HepG2 (cell line): ENCODE measurements around the gene ITIH2. TPM values are rescaled to one million over a fixed set of nuclear protein-coding genes. Genes with fewer than 3 reads are reported as not detected.

Experiments
- ATAC-seq: fragments of 200-7000 bp; cut with Tn5 transposase; 3 replicates; pipeline ENCODE4 v1.9.1; 2020; ENCODE audit warnings: mild to moderate bottlenecking, moderate library complexity
- BruUV-seq: library from RNA; stranded (reverse); fragments of 400-500 nt; replicated peaks from 2 replicates; lab custom pipeline; 2021; lab: Mats Ljungman, UMichigan
- CTCF ChIA-PET: fragments of 300-600 bp; formaldehyde crosslinking; extraction: SDS; loops from one replicate; lab custom pipeline; 2021; ENCODE audit warnings: low total read pairs, inconsistent platforms, low intra/inter-chr PET ratio; lab: Yijun Ruan, JAX
- POLR2A ChIA-PET: fragments of 350-600 bp; sonication (Branson Sonifier 250); formaldehyde crosslinking; loops from one replicate; lab custom pipeline; 2020; ENCODE audit warnings: antibody characterized with exemption, inconsistent platforms; lab: Yijun Ruan, JAX
- DNase-seq: peaks from one replicate; pipeline ENCODE4 v3.0.0-alpha.2; 2015; ENCODE audit warnings: low spot score
- FAIRE-seq: peaks from 3 replicates; lab custom pipeline; 2011; peaks lifted over from hg19 to GRCh38; lab: Jason Lieb, UNC
- H2AFZ ChIP-seq: one replicate; pipeline ENCODE4 v1.6.1; 2011; ENCODE audit warnings: low read length, inconsistent platforms
- H3K27ac ChIP-seq: fragments of 300-600 bp; 3 replicates; pipeline ENCODE4 v1.8.0; 2011; ENCODE audit warnings: mixed run types, mild to moderate bottlenecking, mixed read lengths, low read length, inconsistent platforms; ENCODE audit not compliant: insufficient read depth; ENCODE audit errors: extremely low read length
- H3K27me3 ChIP-seq, 2 experiments: fragments of 200-600 bp in 1 of 2; 2 replicates in 1 of 2; 3 replicates in 1 of 2; pipeline versions ENCODE4 v1.6.0 to v1.8.0; 2011; ENCODE audit warnings: low read length in 2 of 2, mild to moderate bottlenecking in 2 of 2, moderate library complexity in 2 of 2, inconsistent platforms in 1 of 2; ENCODE audit not compliant: insufficient read depth in 2 of 2, control insufficient read depth in 1 of 2
- H3K36me3 ChIP-seq, 2 experiments: fragments of 200-600 bp in 1 of 2; replicated peaks in 1 of 2; 2 replicates in 1 of 2; 3 replicates in 1 of 2; pipeline versions ENCODE4 v1.5.1 to v1.8.0; 2011; ENCODE audit warnings: low read length in 2 of 2, inconsistent platforms in 1 of 2; ENCODE audit not compliant: insufficient read depth in 2 of 2, control insufficient read depth in 1 of 2
- H3K4me1 ChIP-seq: 2 replicates; pipeline ENCODE4 v1.5.1; 2012; ENCODE audit warnings: low read length, inconsistent platforms; ENCODE audit not compliant: insufficient read depth
- H3K4me2 ChIP-seq: 2 replicates; pipeline ENCODE4 v1.6.0; 2011; ENCODE audit warnings: low read depth, low read length, inconsistent platforms
- H3K4me3 ChIP-seq, 3 experiments: fragments of 200-600 bp in 1 of 3; sonication (generic), shearing (Covaris generic) in 1 of 3; replicated peaks in 1 of 3; 2 replicates each; pipeline ENCODE4 v1.5.1; 2011 to 2016; ENCODE audit warnings: low read length in 3 of 3, inconsistent platforms in 2 of 3, low read depth in 2 of 3, mild to moderate bottlenecking in 2 of 3, control low read depth in 1 of 3, mixed read lengths in 1 of 3; ENCODE audit not compliant: insufficient read depth in 1 of 3
- H3K79me2 ChIP-seq: one replicate; pipeline ENCODE4 v1.6.1; 2011; ENCODE audit warnings: low read length, inconsistent platforms; ENCODE audit not compliant: insufficient read depth
- H3K9ac ChIP-seq: 2 replicates; pipeline ENCODE4 v1.6.0; 2011; ENCODE audit warnings: mild to moderate bottlenecking, low read depth, low read length, inconsistent platforms; ENCODE audit not compliant: insufficient read depth
- H3K9me3 ChIP-seq: 2 replicates; pipeline ENCODE4 v1.5.1; 2012; ENCODE audit warnings: mild to moderate bottlenecking, low read length
- H4K20me1 ChIP-seq: 2 replicates; pipeline ENCODE4 v1.6.0; 2011; ENCODE audit warnings: inconsistent platforms, mild to moderate bottlenecking, low read length, moderate library complexity; ENCODE audit not compliant: insufficient read depth
- BRCA1 ChIP-seq: sonication (generic); formaldehyde crosslinking; IDR thresholded peaks from 2 replicates; pipeline ENCODE4 v1.4.0; 2020; ENCODE audit warnings: missing genetic modification reagents
- HNRNPH1 ChIP-seq: fragments of 200-400 bp; formaldehyde crosslinking; optimal IDR thresholded peaks from 2 replicates; pipeline ENCODE3; 2017; ENCODE audit warnings: mild to moderate bottlenecking, low read depth, low read length
- IRF2 ChIP-seq: IDR thresholded peaks from 2 replicates; pipeline ENCODE4 v1.6.1; 2018; ENCODE audit warnings: missing genetic modification reagents, missing compliant biosample characterization
- MXI1 ChIP-seq: IDR thresholded peaks from 3 replicates; pipeline ENCODE4 v1.6.1; 2012; ENCODE audit warnings: low read depth, low read length, inconsistent platforms, borderline replicate concordance
- NONO ChIP-seq, 2 experiments: fragments of 450-650 bp in 1 of 2; sonication (generic) in 1 of 2; formaldehyde crosslinking in 1 of 2; IDR thresholded peaks in 1 of 2; conservative IDR thresholded peaks in 1 of 2; 2 replicates each; pipeline versions ENCODE4 v1.6.1 to v1.8.0; 2017 to 2022; ENCODE audit warnings: mild to moderate bottlenecking in 1 of 2, missing genetic modification reagents in 1 of 2, moderate library complexity in 1 of 2
- PHF21A ChIP-seq: sonication (generic); formaldehyde crosslinking; IDR thresholded peaks from 2 replicates; pipeline ENCODE4 v1.5.0; 2020; ENCODE audit warnings: mild to moderate bottlenecking, missing genetic modification reagents
- PLSCR1 ChIP-seq: sonication (generic); formaldehyde crosslinking; IDR thresholded peaks from 2 replicates; pipeline ENCODE4 v1.5.0; 2020; ENCODE audit warnings: missing genetic modification reagents, mild to moderate bottlenecking, borderline replicate concordance
- REPIN1 ChIP-seq: sonication (generic); formaldehyde crosslinking; IDR thresholded peaks from 2 replicates; pipeline ENCODE4 v1.8.0; 2022; ENCODE audit warnings: missing genetic modification reagents, low read depth, mild to moderate bottlenecking, borderline replicate concordance
- SP2 ChIP-seq: sonication (generic); formaldehyde crosslinking; IDR thresholded peaks from 2 replicates; pipeline ENCODE4 v1.5.1; 2020; ENCODE audit warnings: mild to moderate bottlenecking, missing genetic modification reagents
- ZFP90 ChIP-seq: sonication (generic); formaldehyde crosslinking; IDR thresholded peaks from 2 replicates; pipeline ENCODE4 v1.8.0; 2022; ENCODE audit warnings: missing genetic modification reagents, mild to moderate bottlenecking, inconsistent platforms, borderline replicate concordance
- ZMYM2 ChIP-seq: sonication (generic); formaldehyde crosslinking; IDR thresholded peaks from 2 replicates; pipeline ENCODE4 v1.8.0; 2022; ENCODE audit warnings: mild to moderate bottlenecking, missing genetic modification reagents
- ZNF281 ChIP-seq: sonication (generic); formaldehyde crosslinking; IDR thresholded peaks from 2 replicates; pipeline ENCODE4 v1.4.0; 2020; ENCODE audit warnings: missing genetic modification reagents, borderline replicate concordance
- WGBS: methylation state at CpG from one replicate; pipeline ENCODE4 v1.1.6; 2017; ENCODE audit warnings: low lambda C conversion rate; 5-methylcytosine and 5-hydroxymethylcytosine counted together
- in situ Hi-C: cut with HindIII; loops from 2 replicates; pipeline ENCODE4 v1.10.0; 2017; ENCODE audit warnings: low pct_unique_long_range_greater_than_20kb; ENCODE audit not compliant: extremely low pct_ligation_motif_present
- intact Hi-C: fragments of 100-400 bp; cut with micrococcal nuclease; formaldehyde crosslinking; loops from one replicate; pipeline ENCODE4 v1.10.0; 2022; ENCODE audit not compliant: unreplicated experiment
- polyA plus RNA-seq, 8 experiments: library from polyadenylated mRNA; depleted of rRNA in 3 of 8; stranded (reverse) in 7 of 8; unstranded in 1 of 8; fragments of >200 nt; fragmentation: Illumina TruSeq in 4 of 8; extraction: Trizol in 4 of 8; gene quantifications; 2 replicates each; pipeline versions ENCODE4 v1.2.1 to v1.2.3, GENCODE V29; 2011 to 2016; ENCODE audit warnings: low read depth in 4 of 8, missing spikeins in 1 of 8, mixed read lengths in 1 of 8; ENCODE audit not compliant: insufficient read depth in 1 of 8
- total RNA-seq, 5 experiments: library from RNA; depleted of rRNA; stranded (reverse); fragments of >200 nt; fragmentation: Illumina TruSeq; extraction: Trizol; gene quantifications; 2 replicates each; pipeline ENCODE4 v1.2.3, GENCODE V29; 2016; ENCODE audit warnings: low read depth in 1 of 5

ITIH2 gene
- total and polyA plus RNA-seq, 2 of the 13 experiments (the other 11 are each of a cell fraction or from before 2014, with no cell fraction given): 1,197 to 1,427 TPM

GRCh38 chr10:7717767-7718166, 14.7 kb downstream of the ITIH2 start (continued):
- no peak for TF ChIP-seq SP2 (CRISPR knock-in tag)
- TF ChIP-seq PHF21A (CRISPR knock-in tag): no peak
- TF ChIP-seq BRCA1 (CRISPR knock-in tag): no peak

- H3K9me3 ChIP-seq: no peaks in the 10 kb centered on the region
- no peak overlapping the region for H2AFZ ChIP-seq
- H3K79me2 ChIP-seq: no peaks in the 10 kb centered on the region
- POLR2A ChIA-PET: interaction anchor here (0.9 to 8.5 kb wide), 4 partner anchors 11 to 33 kb away, joined by 3 to 69 read pairs (median 4); partner anchors contain the start of gene ITIH2
- no peak for DNase-seq
- H3K36me3 ChIP-seq: peaks cover 44 to 77% of the 10 kb centered on the region in 2 experiments
- H3K27me3 ChIP-seq: no peaks in the 10 kb centered on the region
- H4K20me1 ChIP-seq: no peaks in the 10 kb centered on the region
- in situ Hi-C loops (no loop called here), intact Hi-C loops (no loop called here)
- H3K4me3 ChIP-seq: no peak overlapping the region
- H3K9ac ChIP-seq: no peak overlapping the region
- TF ChIP-seq NONO (IDR thresholded peaks at IDR 0.05): no peak
- TF ChIP-seq NONO (CRISPR knock-in tag; conservative IDR thresholded peaks at IDR 0.05): no peak
- TF ChIP-seq HNRNPH1: no peak
- no peak for TF ChIP-seq ZFP90 (CRISPR knock-in tag)
- no peak for TF ChIP-seq ZMYM2
- TF ChIP-seq IRF2 (CRISPR knock-in tag): no peak
- TF ChIP-seq MXI1: no peak
- TF ChIP-seq REPIN1: no peak
- 0 out of 2 replicates have a peak, but pooled peaks have one; percentile 48 for TF ChIP-seq ZNF281 (CRISPR knock-in tag)
- TF ChIP-seq PLSCR1 (CRISPR knock-in tag): no peak
- CTCF ChIA-PET: no interaction called here
- peak; percentile 34 for FAIRE-seq
- no TSS peak for BruUV-seq
- 98% methylated on average over 4 of the region's 4 CpGs for WGBS
- no peak overlapping the region for H3K4me2 ChIP-seq
- 0 out of 2 replicates have a peak, but pooled peaks cover 19% of the 10 kb centered on the region for H3K4me1 ChIP-seq
- no peak overlapping the region for H3K27ac ChIP-seq
- no peak for ATAC-seq
Observed at GRCh38 chr10:7718685-7719084, 15.6 kb downstream of the ITIH2 start.
